K562 (cell line): ENCODE measurements around the gene PSPH. TPM values are rescaled to one million over a fixed set of nuclear protein-coding genes. Genes with fewer than 3 reads are reported as not detected.

ENCODE experiments used
- ATF7 ChIP-seq: fragments of 450-650 bp; IDR thresholded peaks from 2 replicates; pipeline ENCODE4 v1.7.1; 2014; ENCODE audit warnings: mild to moderate bottlenecking, moderate library complexity
- EP300 ChIP-seq: IDR thresholded peaks from 2 replicates; pipeline ENCODE4 v1.6.1; 2012; ENCODE audit warnings: low read length, improper control_type of control experiment
- ETV5 ChIP-seq: sonication (generic); formaldehyde crosslinking; IDR thresholded peaks from 2 replicates; pipeline ENCODE4 v1.4.0; 2020; ENCODE audit warnings: low read depth, mild to moderate bottlenecking, missing genetic modification reagents
- FUS ChIP-seq: fragments of 200-400 bp; formaldehyde crosslinking; optimal IDR thresholded peaks from 2 replicates; pipeline ENCODE3; 2017; ENCODE audit warnings: low read depth, low read length
- GATA2 ChIP-seq: sonication (generic); formaldehyde crosslinking; IDR thresholded peaks from 2 replicates; pipeline ENCODE4 v1.4.0; 2020; ENCODE audit warnings: mild to moderate bottlenecking, missing genetic modification reagents
- HES1 ChIP-seq: fragments of 450-650 bp; IDR thresholded peaks from 2 replicates; pipeline ENCODE4 v1.6.1; 2016; ENCODE audit warnings: low read depth, mild to moderate bottlenecking, moderate library complexity
- HEY1 ChIP-seq: fragments of 250-450 bp; sonication (Bioruptor Pico); IDR thresholded peaks from 2 replicates; pipeline ENCODE4 v1.5.0; 2020; ENCODE audit warnings: mild to moderate bottlenecking, moderate library complexity, borderline replicate concordance
- HNRNPLL ChIP-seq: fragments of 200-400 bp; formaldehyde crosslinking; IDR thresholded peaks from 2 replicates; pipeline ENCODE4 v1.6.1; 2017; ENCODE audit warnings: low read length, low read depth, mild to moderate bottlenecking; ENCODE audit not compliant: poor library complexity, severe bottlenecking
- IRF1 ChIP-seq: sonication (generic); formaldehyde crosslinking; IDR thresholded peaks from 2 replicates; pipeline ENCODE4 v1.8.0; 2022; ENCODE audit warnings: missing genetic modification reagents, mild to moderate bottlenecking, borderline replicate concordance
- MAFF ChIP-seq: IDR thresholded peaks from 2 replicates; pipeline ENCODE4 v1.6.1; 2012; ENCODE audit warnings: low read length, improper control_type of control experiment
- NCOA1 ChIP-seq: fragments of 450-650 bp; IDR thresholded peaks from 2 replicates; pipeline ENCODE4 v1.6.1; 2016; ENCODE audit warnings: low read depth
- PREB ChIP-seq: sonication (generic); formaldehyde crosslinking; IDR thresholded peaks from 2 replicates; pipeline ENCODE4 v1.8.1; 2023; ENCODE audit warnings: mild to moderate bottlenecking, missing genetic modification reagents
- RBM25 ChIP-seq: fragments of 200-400 bp; formaldehyde crosslinking; IDR thresholded peaks from 2 replicates; pipeline ENCODE4 v1.6.1; 2018; ENCODE audit warnings: low read length, low read depth, moderate library complexity; ENCODE audit not compliant: severe bottlenecking
- SIN3B ChIP-seq: fragments of 450-650 bp; IDR thresholded peaks from 2 replicates; pipeline ENCODE4 v1.6.1; 2017; ENCODE audit warnings: low read depth, mild to moderate bottlenecking, moderate library complexity
- TCF7 ChIP-seq: sonication (generic); IDR thresholded peaks from 2 replicates; pipeline ENCODE4 v1.6.1; 2016; ENCODE audit warnings: antibody characterized with exemption, borderline replicate concordance
- ZMIZ1 ChIP-seq, 2 experiments: fragments of 150-350 bp in 1 of 2; IDR thresholded peaks; 2 replicates each; pipeline ENCODE4 v1.6.1; 2012 to 2016; ENCODE audit warnings: low read depth in 2 of 2, low read length in 2 of 2, mild to moderate bottlenecking in 1 of 2, moderate library complexity in 1 of 2
- ZNF263 ChIP-seq: sonication (generic); formaldehyde crosslinking; IDR thresholded peaks from 2 replicates; pipeline ENCODE4 v1.8.0; 2022; ENCODE audit warnings: mild to moderate bottlenecking, missing genetic modification reagents, borderline replicate concordance
- ZNF449 ChIP-seq: fragments of 250-450 bp; sonication (Bioruptor Pico); IDR thresholded peaks from 2 replicates; pipeline ENCODE4 v1.8.0; 2022; ENCODE audit warnings: moderate library complexity, mild to moderate bottlenecking, inconsistent platforms
- ZNF583 ChIP-seq: fragments of 250-450 bp; sonication (Bioruptor Pico); IDR thresholded peaks from 2 replicates; pipeline ENCODE4 v1.4.0; 2020
- ZNF75A ChIP-seq: fragments of 450-650 bp; formaldehyde crosslinking; IDR thresholded peaks from 2 replicates; pipeline ENCODE4 v1.4.0; 2020; ENCODE audit warnings: mild to moderate bottlenecking
- ZNF77 ChIP-seq: fragments of 250-450 bp; sonication (Bioruptor Pico); IDR thresholded peaks from 2 replicates; pipeline ENCODE4 v1.5.0; 2020
- polyA plus RNA-seq, 8 experiments: library from polyadenylated mRNA; depleted of rRNA in 4 of 8; stranded (reverse) in 5 of 8; unstranded in 3 of 8; fragments of >200 nt; fragmentation: Nextera tagmentation in 2 of 8; fragmentation: Illumina TruSeq in 1 of 8; extraction: Ambion mirVana in 2 of 8; extraction: Trizol in 1 of 8; gene quantifications; 2 replicates each; pipeline versions ENCODE4 v1.2.1 to v1.2.3, GENCODE V29; 2011 to 2014; ENCODE audit warnings: inconsistent platforms in 1 of 8, missing spikeins in 1 of 8
- total RNA-seq, 7 experiments: library from RNA; depleted of rRNA in 6 of 7; stranded (reverse); fragments of >200 nt in 6 of 7; fragmentation: Illumina TruSeq in 2 of 7; extraction: Trizol in 2 of 7; gene quantifications; 2 replicates each; pipeline versions ENCODE4 v1.2.1 to v1.2.3, GENCODE V29; 2011 to 2021; ENCODE audit warnings: low replicate concordance in 1 of 7

The PSPH gene
- total and polyA plus RNA-seq, 9 of the 15 experiments (the other 6 are each of a cell fraction or from before 2014, with no cell fraction given) = 6.3 to 46.8 (median 20.2) TPM

GRCh38 chr7:56063882-56064625, 12.8 kb upstream of the PSPH start, which contains the start of gene SUMF2 (continued):
- no peak for TF ChIP-seq IRF1 (CRISPR knock-in tag)
- TF ChIP-seq HNRNPLL = peak; percentile 69
- no peak for TF ChIP-seq TCF7
- no peak for TF ChIP-seq NCOA1
- no peak for TF ChIP-seq ZNF449 (CRISPR knock-in tag)
- no peak for TF ChIP-seq ZNF583 (CRISPR knock-in tag)
- no peak for TF ChIP-seq EP300
- 0 out of 2 replicates have a peak, but pooled peaks have one; percentile 22 for TF ChIP-seq HEY1 (CRISPR knock-in tag)
- TF ChIP-seq RBM25 = no peak
- no peak for TF ChIP-seq HES1
- TF ChIP-seq SIN3B = peak; percentile 34; the same call in 1 of the 2 replicates
- no peak for TF ChIP-seq ZNF75A (CRISPR knock-in tag)
- peak; percentile 63; the same call in 1 of the 2 replicates for TF ChIP-seq ETV5 (CRISPR knock-in tag)
- no peak for TF ChIP-seq FUS
- TF ChIP-seq PREB (CRISPR knock-in tag) = no peak
- no peak for TF ChIP-seq MAFF
- peak; percentile 72; the same call in 1 of the 2 replicates for TF ChIP-seq ATF7
- TF ChIP-seq ZNF263 (CRISPR knock-in tag) = peak; percentile 51; the same call in 1 of the 2 replicates
- peak; percentile 79 for TF ChIP-seq ZNF77
- TF ChIP-seq ZMIZ1 (IDR thresholded peaks at IDR 0.05; ENCODE audit: low read depth in 2 of 2, low read length in 2 of 2) = no peak
- TF ChIP-seq GATA2 (CRISPR knock-in tag) = no peak
